ENCODE data around the gene KIF21B. TPM values are rescaled to one million over a fixed set of nuclear protein-coding genes. Genes with fewer than 3 reads are reported as not detected.

KIF21B gene
- polyA plus RNA-seq, 1 experiment = 0.24 TPM

- Histone ChIP-seq H3K27me3 (ENCODE audit: control insufficient read depth, insufficient read depth, low read length) (peaks cover 57% of the 10 kb centered on the region), H3K4me3 (ENCODE audit: low read depth, low read length) (no peak overlapping the region), H3K27ac (ENCODE audit: low read depth, low read length) (no peak overlapping the region), H3K9me3 (ENCODE audit: control insufficient read depth, insufficient read depth, low read length) (no peaks in the 10 kb centered on the region)
- POLR2A ChIA-PET = no interaction called here
- TF ChIP-seq CTCF (IDR thresholded peaks at IDR 0.05; ENCODE audit: low read depth, low read length) = no peak
- CTCF ChIA-PET = no interaction called here
- no peak for DNase-seq (ENCODE audit: low read depth, low spot score)
These were observed 38.4 kb upstream of the KIF21B start for GRCh38 chr1:201061886-201062285.

GRCh38 chr1:201061049-201061448 lies 37.5 kb upstream of the KIF21B start:
- no peak for TF ChIP-seq CTCF (IDR thresholded peaks at IDR 0.05; ENCODE audit: low read depth, low read length)
- CTCF ChIA-PET = no interaction called here
- Histone ChIP-seq H3K9me3 (ENCODE audit: control insufficient read depth, insufficient read depth, low read length) (no peaks in the 10 kb centered on the region), H3K27me3 (ENCODE audit: control insufficient read depth, insufficient read depth, low read length) (peaks cover 60% of the 10 kb centered on the region), H3K4me3 (ENCODE audit: low read depth, low read length) (no peak overlapping the region), H3K27ac (ENCODE audit: low read depth, low read length) (no peak overlapping the region)
- POLR2A ChIA-PET = no interaction called here
- DNase-seq (ENCODE audit: low read depth, low spot score) = no peak

GRCh38 chr1:201060586-201060985 lies 37.1 kb upstream of the KIF21B start:
- CTCF ChIA-PET = no interaction called here
- no peak for TF ChIP-seq CTCF (IDR thresholded peaks at IDR 0.05; ENCODE audit: low read depth, low read length)
- Histone ChIP-seq H3K27ac (ENCODE audit: low read depth, low read length) (no peak overlapping the region), H3K27me3 (ENCODE audit: control insufficient read depth, insufficient read depth, low read length) (peaks cover 59% of the 10 kb centered on the region), H3K4me3 (ENCODE audit: low read depth, low read length) (no peak overlapping the region), H3K9me3 (ENCODE audit: control insufficient read depth, insufficient read depth, low read length) (no peaks in the 10 kb centered on the region)
- POLR2A ChIA-PET = no interaction called here
- DNase-seq (ENCODE audit: low read depth, low spot score) = no peak

GRCh38 chr1:201059871-201060555 lies 36.5 kb upstream of the KIF21B start:
- no peak for TF ChIP-seq CTCF (IDR thresholded peaks at IDR 0.05; ENCODE audit: low read depth, low read length)
- ChIA-PET CTCF (interaction anchor here (1.1 kb wide), 1 partner anchor 88 kb away, joined by 3 read pairs; no protein-coding TSS in a partner anchor), POLR2A (no interaction called here)
- H3K9me3 ChIP-seq (ENCODE audit: control insufficient read depth, insufficient read depth, low read length) = no peaks in the 10 kb centered on the region
- DNase-seq (ENCODE audit: low read depth, low spot score) = no peak
- H3K27ac ChIP-seq (ENCODE audit: low read depth, low read length) = no peak overlapping the region
- no peak overlapping the region for H3K4me3 ChIP-seq (ENCODE audit: low read depth, low read length)
- peaks cover 64% of the 10 kb centered on the region for H3K27me3 ChIP-seq (ENCODE audit: control insufficient read depth, insufficient read depth, low read length)

- H3K27ac ChIP-seq (ENCODE audit: low read depth, low read length) = no peak overlapping the region
- ChIA-PET CTCF (interaction anchor here (1.1 kb wide), 1 partner anchor 87 kb away, joined by 3 read pairs; no protein-coding TSS in a partner anchor), POLR2A (no interaction called here)
These were observed 35.9 kb upstream of the KIF21B start for GRCh38 chr1:201059401-201059800.

More at GRCh38 chr1:201059401-201059800, 35.9 kb upstream of the KIF21B start:
- Histone ChIP-seq H3K4me3 (ENCODE audit: low read depth, low read length) (no peak overlapping the region), H3K27me3 (ENCODE audit: control insufficient read depth, insufficient read depth, low read length) (peaks cover 64% of the 10 kb centered on the region), H3K9me3 (ENCODE audit: control insufficient read depth, insufficient read depth, low read length) (no peaks in the 10 kb centered on the region)
- no peak for TF ChIP-seq CTCF (IDR thresholded peaks at IDR 0.05; ENCODE audit: low read depth, low read length)
- no peak for DNase-seq (ENCODE audit: low read depth, low spot score)
